Chondrocyte (in vitro differentiated cells): ENCODE results near the gene KLK5. TPM values are rescaled to one million over a fixed set of nuclear protein-coding genes. Genes with fewer than 3 reads are reported as not detected.

ENCODE experiments used
- DNase-seq: peaks from one replicate; pipeline ENCODE4 v3.0.0; 2021; ENCODE audit warnings: mixed read lengths, low spot score
- H3K27ac Mint-ChIP-seq: one replicate; pipeline ENCODE4 v1.8.0; 2021; ENCODE audit warnings: mild to moderate bottlenecking, moderate library complexity, mixed read lengths; ENCODE audit not compliant: unreplicated experiment
- H3K27me3 Mint-ChIP-seq: 2 replicates; pipeline ENCODE4 v1.8.0; 2021; ENCODE audit warnings: low read depth, mixed read lengths
- H3K36me3 Mint-ChIP-seq: 2 replicates; pipeline ENCODE4 v1.8.0; 2021; ENCODE audit warnings: low read depth, mixed read lengths
- H3K4me1 Mint-ChIP-seq: 2 replicates; pipeline ENCODE4 v1.8.0; 2021; ENCODE audit warnings: low read depth, mild to moderate bottlenecking, mixed read lengths
- H3K4me3 Mint-ChIP-seq: one replicate; pipeline ENCODE4 v1.8.0; 2021; ENCODE audit warnings: mild to moderate bottlenecking, moderate library complexity, mixed read lengths; ENCODE audit not compliant: unreplicated experiment
- H3K9me3 Mint-ChIP-seq: 2 replicates; pipeline ENCODE4 v1.8.0; 2021; ENCODE audit warnings: low read depth, mixed read lengths
- total RNA-seq: library from RNA; stranded (reverse); gene quantifications from 3 replicates; pipeline ENCODE4 v1.2.1, GENCODE V29; 2021
- TF ChIP-seq, protein P1 (sequence below): fragments of 200-600 bp; sonication (generic); IDR thresholded peaks from 2 replicates; pipeline ENCODE4 v1.5.0; 2021; ENCODE audit warnings: antibody characterized with exemption, mild to moderate bottlenecking, moderate library complexity

Gene KLK5
- total RNA-seq, 1 donor from 2014 or later = 0.42 TPM

DNA sequence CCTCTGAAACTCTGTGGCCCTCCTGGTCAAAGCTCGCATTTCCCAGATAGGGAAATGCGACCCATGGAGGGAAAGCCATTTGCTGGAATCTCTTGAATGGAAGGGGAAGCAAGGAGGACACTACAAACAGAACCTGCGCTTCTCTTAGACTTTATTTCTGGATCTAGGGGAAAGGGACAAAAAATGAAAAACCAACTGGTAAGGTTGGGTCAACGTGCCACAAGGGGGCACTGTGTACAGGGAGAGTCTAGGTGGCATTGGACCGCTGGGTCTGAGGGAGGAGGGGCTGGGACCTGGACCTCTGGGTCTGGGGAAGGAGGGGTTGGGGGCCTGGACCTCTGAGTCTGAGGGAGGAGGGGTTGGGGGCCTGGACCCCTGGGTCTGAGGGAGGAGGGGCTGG lies 46.6 kb downstream of the KLK5 start:
- no peaks in the 10 kb centered on the region for H3K9me3 Mint-ChIP-seq
- no peak overlapping the region for H3K4me3 Mint-ChIP-seq
- H3K27me3 Mint-ChIP-seq = peaks cover 43% of the 10 kb centered on the region
- no peak overlapping the region for H3K27ac Mint-ChIP-seq
- TF ChIP-seq, protein P1, sequence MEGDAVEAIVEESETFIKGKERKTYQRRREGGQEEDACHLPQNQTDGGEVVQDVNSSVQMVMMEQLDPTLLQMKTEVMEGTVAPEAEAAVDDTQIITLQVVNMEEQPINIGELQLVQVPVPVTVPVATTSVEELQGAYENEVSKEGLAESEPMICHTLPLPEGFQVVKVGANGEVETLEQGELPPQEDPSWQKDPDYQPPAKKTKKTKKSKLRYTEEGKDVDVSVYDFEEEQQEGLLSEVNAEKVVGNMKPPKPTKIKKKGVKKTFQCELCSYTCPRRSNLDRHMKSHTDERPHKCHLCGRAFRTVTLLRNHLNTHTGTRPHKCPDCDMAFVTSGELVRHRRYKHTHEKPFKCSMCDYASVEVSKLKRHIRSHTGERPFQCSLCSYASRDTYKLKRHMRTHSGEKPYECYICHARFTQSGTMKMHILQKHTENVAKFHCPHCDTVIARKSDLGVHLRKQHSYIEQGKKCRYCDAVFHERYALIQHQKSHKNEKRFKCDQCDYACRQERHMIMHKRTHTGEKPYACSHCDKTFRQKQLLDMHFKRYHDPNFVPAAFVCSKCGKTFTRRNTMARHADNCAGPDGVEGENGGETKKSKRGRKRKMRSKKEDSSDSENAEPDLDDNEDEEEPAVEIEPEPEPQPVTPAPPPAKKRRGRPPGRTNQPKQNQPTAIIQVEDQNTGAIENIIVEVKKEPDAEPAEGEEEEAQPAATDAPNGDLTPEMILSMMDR = peak; percentile 40
- no peaks in the 10 kb centered on the region for H3K36me3 Mint-ChIP-seq
- DNase-seq = no peak
- peaks cover 4% of the 10 kb centered on the region for H3K4me1 Mint-ChIP-seq

DNA sequence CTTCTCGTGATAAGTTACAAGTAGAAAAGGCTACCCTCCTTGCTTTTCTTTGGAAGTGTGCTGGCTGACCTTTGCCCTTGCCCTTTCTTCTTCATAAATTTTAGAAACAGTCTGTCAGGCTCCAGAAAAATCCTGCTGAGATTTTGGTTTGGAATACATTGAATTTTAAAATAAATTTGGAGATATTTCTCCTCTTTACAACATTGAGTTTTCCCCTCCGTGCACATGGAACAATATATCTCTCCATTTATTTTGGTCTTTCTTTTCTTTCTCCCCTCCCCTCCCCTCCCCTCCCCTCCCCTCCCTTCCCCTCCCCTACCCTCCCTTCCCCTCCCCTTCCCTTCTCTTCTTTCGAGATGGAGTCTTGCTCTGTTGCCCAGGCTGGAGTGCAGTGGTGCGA lies 50.2 kb downstream of the KLK5 start:
- Mint-ChIP-seq H3K36me3 (no peaks in the 10 kb centered on the region), H3K27ac (no peak overlapping the region), H3K4me3 (no peak overlapping the region), H3K9me3 (no peaks in the 10 kb centered on the region), H3K27me3 (peaks cover 19% of the 10 kb centered on the region), H3K4me1 (no peaks in the 10 kb centered on the region)
- TF ChIP-seq, protein P1 = no peak
- no peak for DNase-seq

DNA sequence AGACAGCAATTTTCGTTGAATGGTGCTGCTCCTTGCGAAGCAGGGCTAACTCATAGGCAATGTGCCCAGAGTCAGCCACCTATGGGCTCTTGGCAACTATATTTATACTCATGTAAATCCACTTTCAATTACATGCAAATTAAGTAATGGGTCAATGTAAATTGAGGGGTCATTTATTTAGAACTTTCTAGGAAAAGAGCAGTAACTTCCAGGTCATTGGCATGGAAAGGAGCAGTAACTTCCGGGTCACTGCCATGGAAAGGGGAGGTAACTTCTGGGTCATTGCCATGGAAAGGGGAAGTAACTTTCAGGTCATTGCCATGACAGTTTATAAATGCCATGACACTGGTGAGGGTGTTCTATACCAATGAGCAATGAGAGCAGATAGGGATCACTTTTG lies 53.3 kb downstream of the KLK5 start:
- Mint-ChIP-seq H3K36me3 (no peaks in the 10 kb centered on the region), H3K4me3 (no peak overlapping the region), H3K4me1 (no peaks in the 10 kb centered on the region), H3K27me3 (peaks cover 8% of the 10 kb centered on the region), H3K27ac (no peak overlapping the region), H3K9me3 (no peaks in the 10 kb centered on the region)
- no peak for DNase-seq
- TF ChIP-seq, protein P1 = no peak

DNA sequence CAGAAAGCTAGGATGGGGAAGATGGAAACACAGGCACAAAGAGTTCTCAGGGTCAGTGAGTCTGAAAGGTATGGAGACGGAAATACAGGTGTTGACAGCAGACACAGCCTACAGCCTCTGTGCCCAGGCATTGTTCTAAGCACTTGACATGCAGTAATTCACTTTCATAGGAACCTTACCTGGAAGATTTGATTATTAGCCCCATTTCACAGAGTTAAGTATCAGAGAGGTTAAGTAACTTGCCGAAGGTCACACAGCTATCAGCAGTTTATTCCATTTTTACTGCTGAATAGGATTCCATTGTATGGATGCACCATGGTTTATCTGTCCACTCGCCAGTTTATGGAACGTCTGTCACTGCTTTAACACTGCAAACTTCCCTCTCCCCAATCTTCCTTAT lies 54.8 kb downstream of the KLK5 start:
- H3K4me3 Mint-ChIP-seq = no peak overlapping the region
- no peak for DNase-seq
- H3K27ac Mint-ChIP-seq = no peak overlapping the region
- H3K27me3 Mint-ChIP-seq = peaks cover 8% of the 10 kb centered on the region
- H3K4me1 Mint-ChIP-seq = no peaks in the 10 kb centered on the region
- H3K36me3 Mint-ChIP-seq = no peaks in the 10 kb centered on the region
- no peaks in the 10 kb centered on the region for H3K9me3 Mint-ChIP-seq
- TF ChIP-seq, protein P1 = no peak

DNA sequence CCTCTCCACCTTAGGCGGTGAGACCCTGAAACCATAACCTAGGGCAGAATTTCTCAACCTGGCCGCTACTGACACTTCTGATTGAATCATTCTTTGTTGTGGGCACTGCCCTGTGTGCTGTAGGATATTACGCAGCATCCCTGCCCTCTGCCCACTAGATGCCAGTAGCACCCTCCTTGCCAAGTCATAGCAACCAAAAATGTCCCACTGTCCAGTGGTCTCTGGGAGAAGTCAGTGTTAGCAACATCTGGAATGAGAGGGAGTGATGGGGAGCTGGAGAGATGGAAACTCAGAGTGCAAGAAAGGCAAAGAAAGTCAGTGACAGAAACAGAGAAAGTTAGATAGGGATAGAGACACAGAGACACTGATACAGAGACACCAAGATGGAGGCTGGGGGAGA lies 55.2 kb downstream of the KLK5 start:
- Mint-ChIP-seq H3K4me1 (no peaks in the 10 kb centered on the region), H3K9me3 (no peaks in the 10 kb centered on the region), H3K27me3 (peaks cover 8% of the 10 kb centered on the region), H3K4me3 (no peak overlapping the region), H3K36me3 (no peaks in the 10 kb centered on the region), H3K27ac (no peak overlapping the region)
- TF ChIP-seq, protein P1 = no peak
- DNase-seq = no peak
